WI38 (cell line): ENCODE data around the gene NLGN2.

Experiments used
- H3K4me3 ChIP-seq: 2 replicates; pipeline ENCODE4 v1.5.1; 2011; ENCODE audit warnings: low read depth, mild to moderate bottlenecking, control low read depth, low read length
- TF ChIP-seq, protein P1 (sequence below): IDR thresholded peaks from 2 replicates; pipeline ENCODE4 v1.5.1; 2012; ENCODE audit warnings: low read depth, mild to moderate bottlenecking, control low read depth, low read length

NLGN2 gene

DNA sequence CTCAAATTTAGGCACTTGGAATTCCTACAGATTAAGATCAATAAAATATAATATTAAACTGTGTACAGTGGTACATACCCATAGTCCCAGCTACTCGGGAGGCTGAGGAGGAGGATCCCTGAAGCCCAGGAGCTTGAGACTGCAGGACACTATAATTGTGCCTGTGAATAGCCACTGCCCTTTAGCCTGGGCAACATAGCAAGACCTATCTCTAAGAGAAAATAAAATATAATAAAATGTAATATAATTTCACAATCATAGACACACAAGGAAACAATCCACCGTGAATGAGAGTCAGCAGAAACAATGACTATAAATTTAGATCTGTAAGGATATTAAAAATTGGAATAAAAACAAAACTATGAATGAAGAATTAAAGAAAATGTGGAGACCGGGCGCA is 36.8 kb upstream of the NLGN2 start:
- TF ChIP-seq, protein P1, sequence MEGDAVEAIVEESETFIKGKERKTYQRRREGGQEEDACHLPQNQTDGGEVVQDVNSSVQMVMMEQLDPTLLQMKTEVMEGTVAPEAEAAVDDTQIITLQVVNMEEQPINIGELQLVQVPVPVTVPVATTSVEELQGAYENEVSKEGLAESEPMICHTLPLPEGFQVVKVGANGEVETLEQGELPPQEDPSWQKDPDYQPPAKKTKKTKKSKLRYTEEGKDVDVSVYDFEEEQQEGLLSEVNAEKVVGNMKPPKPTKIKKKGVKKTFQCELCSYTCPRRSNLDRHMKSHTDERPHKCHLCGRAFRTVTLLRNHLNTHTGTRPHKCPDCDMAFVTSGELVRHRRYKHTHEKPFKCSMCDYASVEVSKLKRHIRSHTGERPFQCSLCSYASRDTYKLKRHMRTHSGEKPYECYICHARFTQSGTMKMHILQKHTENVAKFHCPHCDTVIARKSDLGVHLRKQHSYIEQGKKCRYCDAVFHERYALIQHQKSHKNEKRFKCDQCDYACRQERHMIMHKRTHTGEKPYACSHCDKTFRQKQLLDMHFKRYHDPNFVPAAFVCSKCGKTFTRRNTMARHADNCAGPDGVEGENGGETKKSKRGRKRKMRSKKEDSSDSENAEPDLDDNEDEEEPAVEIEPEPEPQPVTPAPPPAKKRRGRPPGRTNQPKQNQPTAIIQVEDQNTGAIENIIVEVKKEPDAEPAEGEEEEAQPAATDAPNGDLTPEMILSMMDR = no peak
- no peak overlapping the region for H3K4me3 ChIP-seq

DNA sequence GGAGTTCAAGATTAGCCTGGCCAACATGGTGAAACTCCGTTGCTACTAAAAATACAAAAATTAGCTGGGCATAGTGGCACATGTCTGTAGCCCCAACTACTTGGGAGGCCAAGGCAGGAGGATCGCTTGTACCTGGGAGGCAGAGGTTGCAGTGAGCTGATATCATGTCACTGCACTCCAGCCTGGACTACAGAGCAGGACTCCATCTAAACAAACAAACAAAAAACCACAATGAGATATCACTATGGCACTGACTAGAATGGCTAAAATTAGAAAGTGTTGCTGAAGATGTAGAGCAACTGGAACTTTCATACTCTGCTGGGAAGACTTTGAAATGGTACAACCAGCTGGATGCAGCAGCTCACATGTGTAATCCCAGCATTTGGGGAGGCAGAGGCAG is 33.3 kb upstream of the NLGN2 start:
- H3K4me3 ChIP-seq = no peak overlapping the region
- TF ChIP-seq, protein P1 = no peak

DNA sequence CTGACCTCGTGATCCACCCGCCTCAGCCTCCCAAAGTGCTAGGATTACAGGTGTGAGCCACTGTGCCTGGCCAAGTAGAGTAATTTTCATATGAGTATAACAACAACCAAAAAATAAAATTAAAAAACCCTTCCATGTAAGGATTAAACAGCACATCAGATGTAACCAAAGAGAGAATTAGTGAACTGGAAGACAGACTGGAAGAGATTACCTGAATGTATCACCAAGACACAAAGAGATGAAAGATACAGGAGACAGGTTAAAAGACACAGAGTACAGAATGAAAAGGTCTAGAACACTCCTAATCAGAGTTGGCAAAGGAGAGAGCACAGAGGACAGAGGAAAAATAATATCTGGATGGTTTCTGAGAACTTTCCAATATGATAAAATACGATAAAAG is 28.5 kb upstream of the NLGN2 start:
- TF ChIP-seq, protein P1 = no peak
- no peak overlapping the region for H3K4me3 ChIP-seq

DNA sequence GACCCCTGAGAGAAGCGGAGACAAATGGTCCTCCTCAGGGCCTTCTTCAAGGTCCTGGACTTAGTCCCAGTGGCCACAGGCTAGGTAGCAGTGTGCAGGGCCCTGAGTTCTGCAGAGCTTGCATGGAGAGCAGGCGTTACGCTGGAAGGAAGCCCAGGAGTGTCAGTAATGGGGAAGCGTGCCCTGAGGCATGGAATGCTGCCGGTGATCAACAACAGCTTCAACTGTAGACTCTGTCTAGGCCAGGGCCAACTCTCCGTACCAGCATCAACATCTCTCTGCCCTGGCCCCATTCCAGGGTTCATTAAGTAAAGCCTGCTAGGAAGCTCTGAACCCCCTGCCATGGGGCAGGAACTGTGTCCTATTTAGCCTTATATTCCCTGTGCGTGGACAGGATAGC is 27.3 kb upstream of the NLGN2 start:
- no peak overlapping the region for H3K4me3 ChIP-seq
- TF ChIP-seq, protein P1 = no peak

DNA sequence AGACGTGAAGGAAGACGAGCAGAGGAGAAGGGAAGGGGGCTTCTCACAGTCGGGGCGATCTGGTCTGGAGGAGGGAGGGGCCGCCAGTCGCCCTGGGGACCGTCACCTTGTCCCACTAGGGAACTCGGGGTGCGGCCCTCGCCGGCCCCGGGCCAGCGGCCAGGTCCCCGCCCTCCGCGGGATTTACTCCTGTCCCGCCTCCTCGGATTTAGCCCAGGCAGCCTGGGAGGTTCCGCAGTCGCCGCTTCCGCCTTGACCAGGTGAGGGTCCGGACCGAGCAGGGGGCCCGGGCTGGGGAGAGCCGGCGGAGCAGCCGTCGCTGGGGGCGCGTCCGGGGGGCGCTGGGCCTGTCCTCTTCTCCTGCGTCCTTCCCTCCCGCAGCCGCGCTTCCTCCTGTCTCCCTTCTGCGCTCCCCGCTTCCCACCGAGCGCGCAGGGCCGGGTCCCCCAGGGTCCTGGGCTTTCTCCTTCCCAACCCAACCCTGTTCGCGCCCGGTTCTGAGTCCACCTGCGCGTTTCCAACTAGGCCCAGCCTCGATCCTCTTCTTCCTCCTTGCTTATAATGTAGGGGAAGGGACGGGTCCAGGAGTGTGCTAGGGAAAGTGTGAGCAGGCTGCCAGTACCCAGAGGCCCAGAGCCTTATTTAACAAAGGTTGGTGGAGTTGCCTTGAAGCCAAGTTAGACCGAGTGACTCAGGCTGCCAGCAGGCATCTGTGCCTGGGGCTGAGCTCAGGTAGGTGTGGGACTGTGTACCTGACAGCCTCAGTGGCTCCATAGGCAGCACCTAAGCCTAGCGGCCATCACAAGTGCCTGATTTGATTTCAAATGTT is 26.6 kb upstream of the NLGN2 start, which contains the start of gene TNK1:
TSS of gene TNK1 (plus strand) at position 235 of the 829 bp plus-strand sequence. CDS start 1,838 bp downstream, outside the sequence.
- H3K4me3 ChIP-seq = no peak within 1 kb of the TSS
- TF ChIP-seq, protein P1 = no peak

DNA sequence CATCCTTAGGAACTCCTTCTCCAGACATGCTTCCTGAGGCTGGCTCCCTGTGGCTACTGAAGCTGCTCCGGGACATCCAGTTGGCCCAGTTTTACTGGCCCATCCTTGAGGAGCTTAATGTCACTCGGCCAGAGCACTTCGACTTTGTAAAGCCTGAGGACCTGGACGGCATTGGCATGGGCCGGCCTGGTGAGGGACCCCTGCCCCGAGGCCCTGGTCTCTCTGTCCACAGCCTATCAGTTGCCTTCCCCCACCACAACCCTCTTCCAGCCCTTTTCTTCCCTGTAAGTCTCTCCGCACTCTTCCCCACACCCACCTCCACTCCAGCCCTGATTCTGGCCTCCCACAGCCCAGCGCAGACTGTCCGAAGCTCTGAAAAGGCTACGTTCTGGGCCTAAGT is 24.7 kb upstream of the NLGN2 start:
- TF ChIP-seq, protein P1 = no peak
- no peak overlapping the region for H3K4me3 ChIP-seq

DNA sequence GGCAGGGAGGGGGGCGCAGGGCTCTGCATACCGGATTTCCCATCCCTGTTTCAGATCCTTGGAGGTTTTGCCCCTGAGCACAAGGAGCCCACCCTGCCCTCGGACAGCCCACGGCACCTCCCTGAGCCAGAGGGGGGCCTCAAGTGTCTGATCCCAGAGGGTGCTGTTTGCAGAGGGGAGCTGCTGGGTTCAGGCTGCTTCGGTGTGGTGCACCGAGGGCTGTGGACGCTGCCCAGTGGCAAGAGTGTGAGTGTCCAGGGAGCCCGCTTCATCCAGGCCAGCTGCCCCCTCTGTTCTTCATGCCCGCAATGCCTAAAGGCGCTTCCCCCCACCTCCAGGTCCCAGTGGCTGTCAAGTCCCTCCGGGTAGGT is 24.3 kb upstream of the NLGN2 start:
- TF ChIP-seq, protein P1 = no peak
- no peak overlapping the region for H3K4me3 ChIP-seq
